GM23338 (cell line): Measurements from ENCODE around the gene ARRDC4.

Source experiments
- CREB1 ChIP-seq: fragments of 250-450 bp; sonication (Bioruptor Pico); IDR thresholded peaks from 2 replicates; pipeline ENCODE4 v1.5.0; 2020; ENCODE audit warnings: low read depth, mild to moderate bottlenecking, moderate library complexity
- CTCF ChIP-seq, 2 experiments: fragments of 200-600 bp in 1 of 2; sonication (generic) in 1 of 2; conservative IDR thresholded peaks; 2 replicates each; pipeline versions ENCODE4 v1.5.1 to v1.6.1; 2016 to 2017; ENCODE audit warnings: antibody characterized with exemption in 2 of 2, low read depth in 2 of 2, mild to moderate bottlenecking in 2 of 2, moderate library complexity in 1 of 2
- ETS1 ChIP-seq: IDR thresholded peaks from 2 replicates; pipeline ENCODE4 v1.6.1; 2016; ENCODE audit warnings: antibody characterized with exemption
- EZH2 ChIP-seq: fragments of 200-600 bp; sonication (generic); IDR thresholded peaks from one replicate; pipeline ENCODE4 v1.8.0; 2017; ENCODE audit warnings: antibody characterized with exemption, mild to moderate bottlenecking, low read depth; ENCODE audit not compliant: unreplicated experiment
- EZH2phosphoT487 ChIP-seq: fragments of 200-600 bp; sonication (generic); IDR thresholded peaks from one replicate; pipeline ENCODE4 v1.8.1; 2018; ENCODE audit warnings: antibody characterized with exemption; ENCODE audit not compliant: unreplicated experiment
- JUNB ChIP-seq: IDR thresholded peaks from one replicate; pipeline ENCODE4 v1.6.1; 2016; ENCODE audit warnings: antibody characterized with exemption; ENCODE audit not compliant: unreplicated experiment
- POLR2AphosphoS5 ChIP-seq: IDR thresholded peaks from 2 replicates; pipeline ENCODE4 v1.6.1; 2016; ENCODE audit warnings: antibody characterized with exemption, low read depth
- REST ChIP-seq: IDR thresholded peaks from one replicate; pipeline ENCODE4 v1.6.1; 2018; ENCODE audit warnings: antibody characterized with exemption; ENCODE audit not compliant: unreplicated experiment
- ZNF331 ChIP-seq: fragments of 250-450 bp; sonication (Bioruptor Pico); IDR thresholded peaks from 2 replicates; pipeline ENCODE4 v1.5.0; 2020; ENCODE audit warnings: low read depth, mild to moderate bottlenecking, moderate library complexity

GRCh38 chr15:98017150-98017964, 56.9 kb downstream of the ARRDC4 start:
- TF ChIP-seq CREB1 (CRISPR knock-in tag) (no peak), ETS1 (no peak), CTCF (conservative IDR thresholded peaks at IDR 0.05; ENCODE audit: low read depth in 2 of 2) (peak in 1 of 2 experiments; percentile 14; a peak in 1 of 4 replicates), POLR2AphosphoS5 (no peak), EZH2 (no peak), JUNB (no peak), EZH2phosphoT487 (no peak), REST (no peak), ZNF331 (CRISPR knock-in tag) (no peak)
